AG09309 (cell line): ENCODE data around the gene GNG7.
A peak's percentile ranks its signal among the peaks of the same experiment; 100 is the strongest.

Source experiments
- DNase-seq: peaks from one replicate; pipeline ENCODE4 v3.0.0-alpha.2; 2010; ENCODE audit warnings: low read depth
- H3K4me3 ChIP-seq: 2 replicates; pipeline ENCODE4 v1.5.1; 2011; ENCODE audit warnings: mild to moderate bottlenecking, low read depth, low read length, moderate library complexity; ENCODE audit not compliant: control insufficient read depth
- CTCF ChIP-seq: IDR thresholded peaks from 2 replicates; pipeline ENCODE4 v1.5.1; 2011; ENCODE audit warnings: mild to moderate bottlenecking, low read depth, low read length, inconsistent platforms; ENCODE audit not compliant: insufficient read depth, control insufficient read depth; ENCODE audit errors: missing control alignments

The GNG7 gene

GRCh38 chr19:2490659-2491058 lies 211.8 kb downstream of the GNG7 start:
- no peak for TF ChIP-seq CTCF
- H3K4me3 ChIP-seq = no peak overlapping the region
- no peak for DNase-seq

GRCh38 chr19:2488942-2489731 lies 213.4 kb downstream of the GNG7 start:
- DNase-seq = no peak
- peak overlapping the region; percentile 24 for H3K4me3 ChIP-seq
- no peak for TF ChIP-seq CTCF

DNA sequence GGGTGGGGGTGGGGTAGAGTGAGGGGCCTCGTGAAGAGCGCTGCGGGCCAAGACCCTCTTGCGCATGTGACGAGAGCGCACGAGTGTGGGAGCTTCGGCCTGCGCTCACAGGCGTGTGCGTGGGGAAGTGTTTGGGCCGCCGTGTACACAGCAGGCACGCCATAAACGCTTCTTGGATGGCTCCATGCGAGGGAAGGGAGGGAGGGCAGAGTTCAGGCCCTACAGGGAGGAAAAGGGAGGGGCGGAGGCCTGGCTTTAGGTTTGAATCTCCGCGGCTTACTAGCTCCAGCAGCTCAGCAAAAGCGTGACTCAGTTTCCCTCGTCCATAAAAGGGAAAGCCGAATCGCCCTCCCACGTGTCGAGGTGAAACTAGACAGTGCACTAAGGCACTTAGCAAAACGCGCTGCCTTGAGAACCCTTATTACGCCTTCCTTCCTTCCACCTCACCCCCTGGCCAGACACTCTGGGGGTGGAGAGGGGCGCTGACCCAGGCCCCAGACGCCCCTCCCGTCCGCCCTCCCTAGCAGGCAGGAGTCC lies 214.0 kb downstream of the GNG7 start:
- peak overlapping the region; percentile 24 for H3K4me3 ChIP-seq
- TF ChIP-seq CTCF = no peak

DNA sequence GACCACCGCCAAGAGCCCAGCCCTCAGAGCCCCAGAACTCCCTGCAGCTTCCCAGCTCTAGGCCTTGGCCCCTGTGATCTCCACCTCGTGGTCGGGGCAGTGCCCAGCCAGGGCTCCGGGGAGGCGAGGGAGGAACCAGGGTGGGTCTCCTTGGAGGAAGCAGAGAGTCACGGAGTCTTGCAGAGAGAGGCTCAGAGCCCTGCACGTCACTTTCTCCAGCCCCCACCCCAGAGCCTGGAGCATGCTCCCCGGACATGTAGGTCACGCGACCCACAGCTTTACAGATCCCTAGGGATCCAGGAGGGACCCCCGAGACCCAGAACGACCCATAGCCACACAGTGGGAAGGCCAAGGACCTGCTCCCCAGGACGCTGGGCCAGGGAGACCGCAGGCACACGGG lies 214.7 kb downstream of the GNG7 start:
- no peak overlapping the region for H3K4me3 ChIP-seq
- TF ChIP-seq CTCF = no peak
- no peak for DNase-seq

More for the DNA sequence above, 214.0 kb downstream of the GNG7 start:
- DNase-seq = no peak

GRCh38 chr19:2487090-2487489 lies 215.4 kb downstream of the GNG7 start:
- no peak for DNase-seq
- no peak for TF ChIP-seq CTCF
- H3K4me3 ChIP-seq = no peak overlapping the region

DNA sequence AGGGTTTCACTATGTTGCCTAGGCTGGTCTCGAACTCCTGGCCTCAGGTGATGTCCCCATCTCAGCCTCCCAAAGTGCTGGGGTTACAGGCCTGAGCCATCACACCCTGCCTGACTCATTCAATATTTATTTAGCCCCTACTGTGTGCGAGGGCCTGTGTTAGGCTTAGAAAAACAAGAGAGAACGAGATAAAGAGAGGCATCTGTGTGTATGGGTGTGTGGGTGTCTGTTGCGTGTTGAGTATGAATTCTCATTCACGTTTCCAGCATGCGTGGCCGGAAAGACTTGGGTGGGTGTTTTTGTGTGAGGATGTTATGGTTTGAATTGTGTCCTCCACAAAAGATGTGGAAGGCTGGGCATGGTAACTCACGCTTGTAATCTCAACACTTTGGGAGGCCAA lies 217.1 kb downstream of the GNG7 start:
- no peak overlapping the region for H3K4me3 ChIP-seq
- TF ChIP-seq CTCF = no peak
- no peak for DNase-seq
